Peyer's patch (tissue), 4 donors: ENCODE measurements around the gene KCNJ9. TPM values are rescaled to one million over a fixed set of nuclear protein-coding genes. Genes with fewer than 3 reads are reported as not detected.
"Not testable (repeated sequence)": the region's sequence is repeated elsewhere in the genome, so short reads cannot be mapped to it uniquely, and the experiment has no call there.

Experiments
- DNase-seq, 3 donors: peaks; one replicate each; pipeline ENCODE4 v3.0.0-alpha.2; 2017 to 2019
- H3K27ac ChIP-seq, 4 donors: fragments of 200-600 bp; sonication (generic); one replicate each; pipeline ENCODE4 v1.5.1; 2016 to 2019
- H3K27me3 ChIP-seq, 2 donors: fragments of 200-600 bp; sonication (generic); one replicate each; pipeline ENCODE4 v1.5.1; 2019
- H3K36me3 ChIP-seq, 3 donors: fragments of 200-600 bp; sonication (generic); one replicate each; pipeline ENCODE4 v1.5.1; 2016 to 2019
- H3K4me1 ChIP-seq, 4 donors: fragments of 200-600 bp; sonication (generic); one replicate each; pipeline ENCODE4 v1.5.1; 2016 to 2019
- H3K4me3 ChIP-seq, 4 donors: fragments of 200-600 bp; sonication (generic); 1 replicate in 3 of 4; 2 replicates in 1 of 4; pipeline ENCODE4 v1.5.1; 2016 to 2019; ENCODE audit warnings: mild to moderate bottlenecking in 1 of 4
- H3K9me3 ChIP-seq, 4 donors: fragments of 200-600 bp; sonication (generic); one replicate each; pipeline ENCODE4 v1.5.1; 2016 to 2019; ENCODE audit warnings: mild to moderate bottlenecking in 1 of 4
- POLR2A ChIP-seq, 2 donors: fragments of 450-650 bp; IDR thresholded peaks; one replicate each; pipeline ENCODE4 v1.5.1; 2017; ENCODE audit warnings: antibody characterized with exemption in 2 of 2, mild to moderate bottlenecking in 2 of 2, moderate library complexity in 2 of 2
- total RNA-seq, 4 donors: library from RNA; depleted of rRNA; stranded (reverse); fragments of >200 nt; gene quantifications; one replicate each; pipeline ENCODE4 v1.1.0, GENCODE V29; 2016
- TF ChIP-seq, protein P1 (sequence below), 6 experiments: fragments of 450-650 bp in 4 of 6; fragments of 200-600 bp in 2 of 6; sonication (generic) in 1 of 6; IDR thresholded peaks; one replicate each; pipeline ENCODE4 v1.5.1; 2017 to 2019; ENCODE audit warnings: antibody characterized with exemption in 6 of 6, mild to moderate bottlenecking in 3 of 6, moderate library complexity in 1 of 6

KCNJ9 gene
- total RNA-seq, 4 donors from 2014 or later, result not detected

DNA sequence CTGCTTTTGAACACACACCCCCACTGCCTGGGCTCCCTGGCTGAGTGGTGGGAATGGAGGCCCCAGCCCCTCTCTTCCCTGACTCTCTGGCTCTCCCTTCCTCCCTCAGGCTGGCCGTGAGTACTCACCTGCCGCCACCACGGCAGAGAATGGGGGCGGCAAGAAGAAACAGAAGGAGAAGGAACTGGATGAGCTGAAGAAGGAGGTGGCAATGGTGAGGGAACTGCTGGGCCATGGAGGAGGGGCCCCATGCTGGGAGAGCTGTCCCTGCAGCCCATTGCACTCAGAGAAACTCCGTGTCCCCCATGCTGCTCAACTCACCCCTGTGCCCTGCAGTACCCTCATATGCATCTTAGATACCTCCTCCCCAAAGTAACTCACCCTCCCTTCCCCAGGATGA, 39.5 kb downstream of the KCNJ9 start:
- no peak for DNase-seq
- Histone ChIP-seq H3K27ac (no peak overlapping the region), H3K4me1 (no peaks in the 10 kb centered on the region), H3K36me3 (no peaks in the 10 kb centered on the region), H3K4me3 (no peak overlapping the region), H3K27me3 (no peaks in the 10 kb centered on the region), H3K9me3 (no peaks in the 10 kb centered on the region)
- no peak for TF ChIP-seq POLR2A (IDR thresholded peaks at IDR 0.05)
- TF ChIP-seq, protein P1, sequence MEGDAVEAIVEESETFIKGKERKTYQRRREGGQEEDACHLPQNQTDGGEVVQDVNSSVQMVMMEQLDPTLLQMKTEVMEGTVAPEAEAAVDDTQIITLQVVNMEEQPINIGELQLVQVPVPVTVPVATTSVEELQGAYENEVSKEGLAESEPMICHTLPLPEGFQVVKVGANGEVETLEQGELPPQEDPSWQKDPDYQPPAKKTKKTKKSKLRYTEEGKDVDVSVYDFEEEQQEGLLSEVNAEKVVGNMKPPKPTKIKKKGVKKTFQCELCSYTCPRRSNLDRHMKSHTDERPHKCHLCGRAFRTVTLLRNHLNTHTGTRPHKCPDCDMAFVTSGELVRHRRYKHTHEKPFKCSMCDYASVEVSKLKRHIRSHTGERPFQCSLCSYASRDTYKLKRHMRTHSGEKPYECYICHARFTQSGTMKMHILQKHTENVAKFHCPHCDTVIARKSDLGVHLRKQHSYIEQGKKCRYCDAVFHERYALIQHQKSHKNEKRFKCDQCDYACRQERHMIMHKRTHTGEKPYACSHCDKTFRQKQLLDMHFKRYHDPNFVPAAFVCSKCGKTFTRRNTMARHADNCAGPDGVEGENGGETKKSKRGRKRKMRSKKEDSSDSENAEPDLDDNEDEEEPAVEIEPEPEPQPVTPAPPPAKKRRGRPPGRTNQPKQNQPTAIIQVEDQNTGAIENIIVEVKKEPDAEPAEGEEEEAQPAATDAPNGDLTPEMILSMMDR (IDR thresholded peaks at IDR 0.05), result no peak

DNA sequence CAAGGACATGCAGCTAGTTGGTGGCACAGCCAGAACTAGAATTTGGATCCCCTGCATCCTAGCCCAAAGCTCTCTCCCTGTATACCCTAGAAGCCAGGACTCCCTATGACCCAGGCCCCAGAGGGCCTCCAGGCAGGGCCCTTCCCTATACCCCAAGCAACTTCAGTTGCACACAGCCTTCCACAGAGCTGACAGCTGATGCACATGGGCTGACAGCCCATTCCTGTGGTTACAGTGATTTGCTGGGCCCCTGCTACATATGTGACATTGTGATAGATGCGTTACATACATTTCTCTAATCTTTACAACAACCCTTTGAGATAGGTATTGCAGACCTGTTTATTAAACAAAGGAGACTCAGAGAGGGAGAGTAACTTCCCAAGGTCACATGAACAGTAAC, 40.0 kb downstream of the KCNJ9 start:
- H3K27ac ChIP-seq, result no peak overlapping the region
- H3K27me3 ChIP-seq, result no peaks in the 10 kb centered on the region
- H3K36me3 ChIP-seq, result no peaks in the 10 kb centered on the region
- H3K4me3 ChIP-seq, result no peak overlapping the region
- no peaks in the 10 kb centered on the region for H3K9me3 ChIP-seq
- no peak for DNase-seq
- TF ChIP-seq, protein P1 (IDR thresholded peaks at IDR 0.05), result no peak
- no peak for TF ChIP-seq POLR2A (IDR thresholded peaks at IDR 0.05)
- H3K4me1 ChIP-seq, result no peaks in the 10 kb centered on the region

DNA sequence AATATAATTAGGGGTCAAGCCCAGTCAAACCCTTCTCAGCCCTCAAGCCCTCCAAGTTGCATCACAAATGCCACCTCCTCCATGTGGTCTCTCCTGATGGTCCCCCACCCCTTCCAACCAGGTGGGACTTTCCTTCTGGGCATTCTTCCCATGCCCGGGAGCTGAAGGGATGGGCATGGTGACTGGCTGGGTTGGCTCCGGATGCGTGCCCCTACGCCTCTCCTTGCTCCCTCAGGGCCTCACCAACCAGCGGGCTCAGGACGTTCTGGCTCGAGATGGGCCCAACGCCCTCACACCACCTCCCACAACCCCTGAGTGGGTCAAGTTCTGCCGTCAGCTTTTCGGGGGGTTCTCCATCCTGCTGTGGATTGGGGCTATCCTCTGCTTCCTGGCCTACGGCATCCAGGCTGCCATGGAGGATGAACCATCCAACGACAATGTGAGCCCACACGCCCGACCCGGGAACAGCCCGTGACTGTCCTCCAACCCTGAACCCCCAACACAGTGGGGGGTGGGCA, 41.7 kb downstream of the KCNJ9 start:
- no peak for DNase-seq
- Histone ChIP-seq H3K4me3 (no peak overlapping the region), H3K27ac (no peak overlapping the region), H3K27me3 (no peaks in the 10 kb centered on the region), H3K4me1 (no peaks in the 10 kb centered on the region), H3K9me3 (no peaks in the 10 kb centered on the region), H3K36me3 (no peaks in the 10 kb centered on the region)
- TF ChIP-seq POLR2A (IDR thresholded peaks at IDR 0.05), result no peak
- TF ChIP-seq, protein P1 (IDR thresholded peaks at IDR 0.05), result no peak

DNA sequence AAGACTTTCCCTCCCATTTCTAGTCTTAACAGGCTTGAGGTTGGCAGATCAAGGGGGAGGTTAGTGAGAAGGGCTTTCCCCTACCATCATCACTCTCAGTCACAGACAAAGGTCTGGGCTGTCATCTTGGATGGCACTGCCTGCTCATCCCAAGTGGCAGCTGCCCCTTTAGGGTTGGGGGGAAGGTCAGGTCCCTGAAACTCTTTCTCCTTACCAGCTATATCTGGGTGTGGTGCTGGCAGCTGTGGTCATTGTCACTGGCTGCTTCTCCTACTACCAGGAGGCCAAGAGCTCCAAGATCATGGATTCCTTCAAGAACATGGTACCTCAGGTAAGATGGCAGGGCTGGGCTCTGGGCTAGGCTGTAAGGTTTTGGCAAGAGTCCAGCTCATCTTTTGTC, 42.4 kb downstream of the KCNJ9 start:
- no peak overlapping the region for H3K4me3 ChIP-seq
- TF ChIP-seq POLR2A (IDR thresholded peaks at IDR 0.05), result no peak
- H3K4me1 ChIP-seq, result no peaks in the 10 kb centered on the region
- H3K36me3 ChIP-seq, result peaks cover 0 to under 1% (median 0%) of the 10 kb centered on the region in 3 donors
- no peak overlapping the region for H3K27ac ChIP-seq
- H3K27me3 ChIP-seq, result no peaks in the 10 kb centered on the region
- DNase-seq, result no peak
- no peaks in the 10 kb centered on the region for H3K9me3 ChIP-seq

DNA sequence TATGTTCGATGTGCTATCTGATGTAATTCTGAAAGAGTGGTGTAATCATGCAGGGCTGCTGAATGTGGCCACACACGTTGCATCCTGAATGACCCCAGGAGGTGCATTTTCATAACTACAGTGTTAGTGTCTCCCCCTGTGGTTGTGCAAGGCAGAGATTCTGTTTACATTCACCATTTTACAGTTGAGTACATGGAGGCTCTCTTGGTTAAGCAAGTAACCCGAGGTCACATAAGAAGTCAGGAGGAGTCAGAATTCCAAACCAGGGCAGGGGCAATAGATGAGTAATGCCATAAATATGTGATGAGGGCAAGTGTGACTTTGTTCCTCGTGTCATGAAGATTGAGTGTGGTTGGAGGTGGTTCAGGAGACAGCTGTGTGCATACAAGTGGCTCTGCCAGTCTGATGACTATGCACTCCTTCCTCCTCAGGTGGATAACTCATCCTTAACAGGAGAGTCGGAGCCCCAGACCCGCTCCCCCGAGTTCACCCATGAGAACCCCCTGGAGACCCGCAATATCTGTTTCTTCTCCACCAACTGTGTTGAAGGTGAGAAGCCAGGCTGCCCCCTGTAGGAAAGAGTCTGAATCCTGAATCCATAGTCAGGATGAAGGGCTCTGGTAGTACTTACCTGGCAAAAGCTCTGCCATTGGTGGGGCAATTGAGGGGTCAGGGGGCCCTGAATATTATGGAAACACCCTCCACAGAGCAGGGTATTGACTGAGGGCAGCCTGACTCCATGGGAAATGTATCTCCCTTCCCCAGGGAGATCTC, 43.6 kb downstream of the KCNJ9 start:
- Histone ChIP-seq H3K27me3 (no peaks in the 10 kb centered on the region), H3K27ac (no peak overlapping the region), H3K9me3 (no peaks in the 10 kb centered on the region), H3K36me3 (peaks cover 0 to 6% (median 0%) of the 10 kb centered on the region in 3 donors), H3K4me1 (no peaks in the 10 kb centered on the region), H3K4me3 (no peak overlapping the region)
- TF ChIP-seq POLR2A (IDR thresholded peaks at IDR 0.05), result no peak
- TF ChIP-seq, protein P1 (IDR thresholded peaks at IDR 0.05), result no peak
- DNase-seq, result no peak

DNA sequence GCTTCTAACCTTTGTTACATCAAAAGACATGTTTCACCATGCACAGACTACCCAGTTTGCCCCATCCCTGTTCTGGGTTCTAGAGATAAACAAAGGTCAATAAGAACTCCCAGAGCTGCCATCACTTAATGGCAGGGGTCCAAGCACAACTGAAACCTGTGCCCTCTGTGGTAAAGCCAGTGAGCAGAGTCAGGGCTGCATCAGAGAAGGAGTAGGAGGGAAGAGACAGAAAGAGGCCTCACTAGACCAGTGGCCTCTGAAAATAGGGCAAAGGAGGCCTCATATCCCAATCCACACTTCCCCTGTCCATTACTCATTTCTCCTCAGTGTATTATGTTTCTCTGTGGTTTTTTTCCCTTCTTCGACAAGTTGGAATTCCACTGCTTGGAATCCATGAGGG, 44.4 kb downstream of the KCNJ9 start:
- no peaks in the 10 kb centered on the region for H3K4me1 ChIP-seq
- TF ChIP-seq, protein P1 (IDR thresholded peaks at IDR 0.05), result no peak
- TF ChIP-seq POLR2A (IDR thresholded peaks at IDR 0.05), result no peak

DNA sequence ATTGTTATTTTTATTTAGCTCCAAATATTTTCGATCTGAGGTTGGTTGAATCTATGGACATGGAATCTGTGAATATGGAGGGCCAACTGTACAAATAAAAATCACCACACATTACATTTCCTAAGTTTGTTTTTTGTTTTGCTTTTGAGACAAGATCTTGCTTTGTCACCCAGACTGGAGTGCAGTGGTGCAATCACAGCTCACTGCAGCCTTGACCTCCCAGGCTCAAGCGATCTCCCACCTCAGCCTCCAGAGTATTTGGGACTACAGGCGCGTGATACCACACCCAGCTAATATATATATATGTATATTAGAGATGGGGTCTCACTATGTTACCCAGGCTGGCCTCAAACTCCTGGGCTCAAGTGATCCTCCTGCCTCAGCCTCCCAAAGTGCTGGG, 45.0 kb downstream of the KCNJ9 start:
- H3K36me3 ChIP-seq, DNase-seq, H3K27me3 ChIP-seq, H3K4me3 ChIP-seq, H3K4me1 ChIP-seq, H3K27ac ChIP-seq, H3K9me3 ChIP-seq: not testable (repeated sequence)

More for the DNA sequence above, 44.4 kb downstream of the KCNJ9 start:
- DNase-seq, result no peak
- Histone ChIP-seq H3K27me3 (no peaks in the 10 kb centered on the region), H3K27ac (no peak overlapping the region), H3K9me3 (no peaks in the 10 kb centered on the region), H3K4me3 (no peak overlapping the region), H3K36me3 (peaks cover 0 to 6% (median 0%) of the 10 kb centered on the region in 3 donors)
